HG02852 (cell line): ENCODE results near the gene DCP2.
A peak's percentile ranks its signal among the peaks of the same experiment; 100 is the strongest.
"Not testable (repeated sequence)": the region's sequence is repeated elsewhere in the genome, so short reads cannot be mapped to it uniquely, and the experiment has no call there.

Source experiments
- ATAC-seq: cut with Tn5 transposase; IDR thresholded peaks from one replicate; pipeline ENCODE4 v1.9.1; 2021; ENCODE audit warnings: mild to moderate bottlenecking, moderate library complexity; ENCODE audit not compliant: unreplicated experiment

DCP2 gene

GRCh38 chr5:112976432-112977309 is at the start of gene DCP2:
TSS of gene DCP2 (plus strand) at chr5:112976798. CDS start at chr5:112976934, 136 bp downstream.
- ATAC-seq: peak; percentile 96

- ATAC-seq: peak; percentile 55
Measured at GRCh38 chr5:112929336-112930081, 47.1 kb upstream of the DCP2 start.

GRCh38 chr5:112930082-112930344 is 46.6 kb upstream of the DCP2 start:
- ATAC-seq: peak; percentile 55

GRCh38 chr5:112931473-112931872 is 45.1 kb upstream of the DCP2 start:
- ATAC-seq: no peak

GRCh38 chr5:112933105-112933504 is 43.5 kb upstream of the DCP2 start:
- ATAC-seq: no peak

DNA sequence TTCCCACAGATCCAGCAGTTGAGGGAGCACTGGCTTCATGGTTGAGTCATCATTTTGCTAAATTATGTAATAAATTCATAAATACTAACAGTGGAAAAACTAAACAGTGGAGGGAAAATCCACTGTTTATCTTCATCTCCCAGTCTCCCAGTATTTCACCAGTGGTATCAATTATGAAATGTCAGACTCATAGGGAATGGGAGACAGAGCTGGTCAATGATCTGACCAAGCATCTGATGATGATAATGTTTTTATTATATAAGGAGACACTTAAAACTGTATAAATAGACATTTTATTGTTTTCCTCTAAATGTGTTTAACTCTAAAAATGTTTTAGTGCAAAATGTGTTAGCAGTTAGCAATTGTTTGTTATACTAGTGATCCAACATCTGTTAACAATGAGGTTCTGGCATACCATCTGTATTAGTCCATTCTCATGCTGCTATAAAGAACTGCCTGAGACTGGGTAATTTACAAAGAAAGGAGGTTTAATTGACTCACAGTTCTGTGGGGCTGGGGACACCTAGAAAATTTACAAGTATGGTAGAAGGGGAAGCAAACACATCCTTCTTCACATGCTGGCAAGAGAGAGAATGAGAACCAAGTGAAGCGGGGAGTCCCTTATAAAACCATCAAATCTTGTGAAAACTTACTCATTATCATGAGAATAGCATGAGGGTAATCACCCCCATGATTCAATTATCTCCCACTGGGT is 42.8 kb upstream of the DCP2 start:
- no peak for ATAC-seq

DNA sequence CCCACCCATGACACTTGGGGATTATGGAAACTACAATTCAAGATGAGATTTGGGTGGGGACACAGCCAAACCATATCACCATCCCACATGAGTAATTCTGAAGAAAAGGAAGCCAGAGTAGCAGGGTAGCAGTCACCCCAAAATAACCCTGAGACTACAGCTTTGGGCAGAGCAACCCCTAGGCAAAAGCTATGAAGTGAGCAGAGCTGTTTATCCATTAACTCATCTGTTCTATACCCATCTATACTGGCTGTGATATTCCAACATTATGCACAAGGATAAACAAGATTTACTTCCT is 42.3 kb upstream of the DCP2 start:
- no peak for ATAC-seq

- no peak for ATAC-seq
Measured at GRCh38 chr5:112935675-112936074, 40.9 kb upstream of the DCP2 start.

GRCh38 chr5:112938286-112938685 is 38.3 kb upstream of the DCP2 start:
- ATAC-seq: no peak

- ATAC-seq: no peak
Measured at GRCh38 chr5:112940670-112941069, 35.9 kb upstream of the DCP2 start.

GRCh38 chr5:112948458-112948857 is 28.1 kb upstream of the DCP2 start:
- no peak for ATAC-seq

DNA sequence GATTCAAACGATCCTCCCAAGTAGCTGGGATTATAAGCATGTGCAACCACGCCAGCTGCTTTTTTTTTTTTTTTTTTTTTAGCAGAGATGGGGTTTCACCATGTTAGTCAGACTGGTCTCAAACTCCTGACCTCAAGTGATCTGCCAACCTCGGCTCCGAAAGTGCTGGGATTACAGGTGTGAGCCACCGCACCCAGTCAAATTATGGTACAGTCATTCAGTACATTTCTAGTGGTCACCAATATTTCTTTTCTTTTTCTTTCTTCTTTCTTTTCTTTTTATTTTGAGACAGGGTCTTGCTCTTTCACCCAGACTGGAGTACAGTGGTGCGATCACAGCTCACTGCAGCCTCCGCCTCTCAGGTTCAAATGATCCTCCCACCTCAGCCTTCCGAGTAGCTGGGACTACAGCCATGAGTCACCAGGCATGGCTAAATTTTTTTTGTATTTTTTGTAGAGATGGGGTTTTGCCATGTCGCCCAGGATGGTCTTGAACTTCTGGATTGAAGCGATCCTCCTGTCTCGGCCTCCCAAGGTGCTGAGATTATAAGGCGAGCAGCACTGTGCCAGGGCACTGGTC is 25.4 kb upstream of the DCP2 start:
- peak; percentile 97 for ATAC-seq

DNA sequence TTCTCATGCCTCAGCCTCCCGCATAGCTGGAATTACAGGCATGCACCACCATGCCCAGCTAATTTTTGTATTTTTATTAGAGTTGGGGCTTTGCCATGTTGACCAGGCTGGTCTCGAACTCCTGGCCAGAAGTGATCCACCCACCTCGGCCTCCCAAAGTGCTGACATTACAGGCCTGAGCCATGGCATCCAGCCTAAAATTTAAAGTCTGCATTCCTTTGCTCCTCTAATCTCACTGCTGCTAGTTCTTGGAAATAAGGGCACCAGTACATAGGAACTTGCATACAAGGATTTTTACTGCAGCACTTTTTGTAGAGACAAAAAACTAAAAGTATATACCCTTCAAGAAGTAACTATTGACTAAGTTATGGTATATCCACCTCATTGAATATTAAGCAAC is 20.0 kb upstream of the DCP2 start:
- no peak for ATAC-seq

DNA sequence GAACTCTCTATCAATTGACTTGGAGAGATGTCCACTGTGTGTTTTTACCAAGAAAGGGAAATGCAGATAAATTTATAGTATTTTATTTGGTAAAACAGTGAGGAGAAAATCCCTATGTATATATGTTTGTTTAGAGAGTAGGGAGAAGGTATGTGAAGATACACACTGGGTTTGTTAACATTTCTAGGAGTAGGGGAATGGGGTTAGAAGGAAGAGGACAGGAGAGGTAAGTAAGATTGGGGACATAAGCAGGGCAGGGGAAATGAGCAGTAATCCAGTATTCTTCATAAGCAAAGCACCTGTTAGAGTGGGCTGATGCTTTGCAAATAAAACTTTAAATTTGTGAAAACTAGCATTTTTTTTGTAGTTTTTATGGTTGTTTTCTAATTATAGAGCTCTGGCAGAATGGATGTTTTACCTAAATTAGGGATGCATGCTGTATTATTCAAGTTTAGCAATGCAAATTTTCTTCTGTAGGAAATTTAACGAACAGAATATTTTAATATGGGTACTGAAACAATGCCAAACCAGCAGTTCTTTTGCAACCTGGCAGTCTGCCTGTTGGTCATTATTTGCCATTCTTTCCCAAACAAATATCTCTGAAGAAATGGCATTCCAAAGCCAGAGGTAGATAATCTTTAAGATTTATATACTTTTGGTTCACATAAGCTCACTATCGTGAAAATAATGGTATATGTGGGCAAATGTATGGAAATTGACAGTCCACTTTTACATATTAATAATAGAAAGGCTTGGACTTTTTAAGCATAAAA is 19.4 kb upstream of the DCP2 start:
- ATAC-seq: no peak

DNA sequence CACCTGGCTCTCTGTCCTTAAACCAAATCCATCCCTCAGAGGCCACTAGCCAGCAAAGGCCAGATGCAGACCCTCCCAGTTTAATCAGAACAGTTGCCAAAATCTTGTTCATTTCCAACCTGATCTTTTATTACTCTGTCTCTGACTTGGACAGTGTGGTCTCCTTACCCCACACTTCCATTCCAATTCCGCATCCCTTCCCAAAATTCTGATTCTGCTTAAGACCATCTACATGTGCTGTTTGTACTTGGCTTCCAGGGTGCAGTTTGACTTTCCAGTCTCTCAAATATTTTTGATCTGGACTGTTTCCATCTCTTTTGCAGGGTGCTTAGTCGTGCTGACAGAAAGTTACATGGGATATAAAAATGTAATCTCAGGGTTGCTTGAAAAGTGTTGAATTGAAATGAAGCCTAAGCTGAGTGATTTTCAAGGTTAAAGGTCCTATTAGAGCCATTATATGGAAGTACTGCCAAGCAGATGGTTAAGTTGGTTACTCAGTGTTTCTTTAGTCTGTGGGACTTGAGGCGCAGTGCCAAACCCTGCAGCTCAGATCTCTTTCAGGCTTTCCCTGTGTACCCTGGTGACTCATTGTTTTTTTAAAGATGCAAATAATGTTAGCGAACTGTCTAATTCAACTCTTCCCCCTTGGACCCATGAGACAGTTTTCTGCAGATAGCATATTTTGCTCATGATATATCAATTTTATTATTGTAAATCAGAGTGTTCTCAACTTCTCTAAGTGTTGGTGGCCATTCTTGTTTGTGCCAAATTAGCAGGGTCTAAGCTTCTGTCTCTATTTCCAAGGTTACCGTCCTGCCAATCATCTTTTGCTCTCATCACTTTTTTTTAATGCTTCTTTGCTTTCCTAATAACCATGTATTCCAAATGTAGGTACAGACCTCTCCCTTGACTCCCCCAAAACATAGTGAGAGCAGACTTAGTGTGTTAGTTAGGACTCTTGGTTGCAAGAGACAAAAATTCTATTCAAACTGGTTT is 18.2 kb upstream of the DCP2 start:
- peak; percentile 80 for ATAC-seq

DNA sequence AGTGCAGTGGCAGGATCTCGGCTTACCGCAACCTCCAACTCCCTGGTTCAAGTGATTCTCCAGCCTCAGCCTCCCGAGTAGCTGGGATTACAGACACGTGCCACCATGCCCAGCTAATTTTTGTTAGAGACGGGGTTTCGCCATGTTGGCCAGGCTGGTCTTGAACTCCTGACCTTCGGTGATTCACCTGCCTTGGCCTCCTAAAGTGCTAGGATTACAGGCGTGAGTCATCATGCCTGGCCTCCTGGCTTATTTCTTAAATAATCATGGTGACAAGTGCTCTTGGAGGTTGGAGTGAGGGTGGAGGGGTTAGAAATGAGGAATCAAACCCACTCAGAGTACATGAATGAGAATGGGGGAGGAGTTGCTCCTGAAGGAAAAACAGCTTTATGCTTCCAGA is 16.7 kb upstream of the DCP2 start:
- ATAC-seq: not testable (repeated sequence)

DNA sequence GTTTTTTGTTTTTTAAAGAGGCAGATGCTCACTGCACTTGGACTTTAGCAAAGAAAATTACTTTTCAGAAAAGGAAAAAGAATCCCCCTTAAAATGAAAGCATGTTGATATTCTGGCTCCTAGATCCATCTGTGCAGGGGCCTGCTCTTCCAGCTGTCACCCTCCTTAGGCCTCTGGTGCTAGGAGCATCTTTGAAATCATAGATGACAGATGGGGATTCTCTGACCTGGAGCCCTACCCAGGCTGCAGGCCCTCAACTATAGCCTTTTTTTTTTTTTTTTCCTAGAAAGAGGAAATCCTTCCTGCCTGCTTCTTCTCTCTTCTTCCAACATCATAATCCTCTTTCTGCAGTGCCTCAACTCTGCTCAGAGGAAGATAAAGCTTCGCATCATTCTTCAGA is 16.3 kb upstream of the DCP2 start:
- ATAC-seq: no peak

DNA sequence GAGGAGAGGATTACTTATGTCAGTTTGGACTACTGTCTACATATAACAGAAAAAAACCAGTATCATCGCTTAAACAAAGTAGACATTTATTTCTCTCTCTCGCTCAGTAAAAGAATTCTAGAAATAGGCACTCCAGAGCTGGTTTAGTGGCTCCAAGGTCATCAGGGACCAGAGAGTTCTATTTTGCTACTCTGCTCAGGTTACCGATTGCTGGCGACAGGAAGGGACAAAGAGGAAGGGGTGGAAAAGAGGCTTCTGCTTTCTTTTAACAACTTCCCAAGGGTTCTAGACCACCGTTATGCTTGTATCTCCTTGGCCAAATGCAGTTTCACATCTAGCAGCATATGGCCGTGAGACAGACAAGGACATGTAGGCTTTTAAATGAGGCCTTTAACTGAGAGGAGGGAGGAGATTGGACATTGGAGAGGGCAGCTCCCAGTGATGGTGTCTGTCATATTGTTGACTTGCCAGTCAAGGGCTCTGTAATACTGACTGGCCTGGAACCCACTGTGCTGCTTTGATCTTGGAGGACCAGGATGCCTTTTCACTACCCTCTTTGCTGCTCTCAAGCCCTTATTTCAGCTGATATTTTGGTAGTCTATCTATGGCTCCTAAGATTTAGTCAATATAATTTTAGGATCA is 15.6 kb upstream of the DCP2 start:
- no peak for ATAC-seq

DNA sequence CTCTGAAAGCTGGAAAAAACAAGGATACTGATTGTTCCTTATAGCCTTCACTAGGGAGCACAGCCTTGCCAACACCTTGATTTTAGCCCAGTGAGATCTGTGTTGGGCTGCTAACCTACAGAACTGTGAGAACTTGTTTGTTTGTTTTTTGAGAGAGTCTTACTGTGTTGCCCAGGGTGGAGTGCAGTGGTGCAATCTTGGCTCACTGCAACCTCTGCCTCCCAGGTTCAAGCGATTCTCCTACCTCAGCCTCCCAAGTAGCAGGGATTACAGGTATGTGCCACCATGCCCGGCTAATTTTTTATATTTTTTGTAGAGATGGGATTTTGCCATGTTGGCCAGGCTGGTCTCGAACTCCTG is 13.2 kb upstream of the DCP2 start:
- not testable (repeated sequence) for ATAC-seq
